ENCODE measurements around the gene DPP4.
A peak's percentile ranks its signal among the peaks of the same experiment; 100 is the strongest.

DPP4 gene

GRCh38 chr2:162016080-162016479 is 57.9 kb downstream of the DPP4 start:
- DNase-seq = no peak

GRCh38 chr2:162014751-162015150 is 59.3 kb downstream of the DPP4 start:
- no peak for DNase-seq

- no peak for DNase-seq
Observed at GRCh38 chr2:162013514-162014475, 60.2 kb downstream of the DPP4 start.

GRCh38 chr2:162012565-162013058 is 61.4 kb downstream of the DPP4 start:
- DNase-seq = no peak

- no peak for DNase-seq
Observed at GRCh38 chr2:162011706-162012564, 62.1 kb downstream of the DPP4 start.

GRCh38 chr2:162009543-162009942 is 64.5 kb downstream of the DPP4 start:
- no peak for DNase-seq

GRCh38 chr2:162007447-162008040 is 66.5 kb downstream of the DPP4 start:
- no peak for DNase-seq

- DNase-seq = no peak
Observed at GRCh38 chr2:162006337-162006736, 67.7 kb downstream of the DPP4 start.

- DNase-seq = no peak
Observed at GRCh38 chr2:162004031-162004430, 70.0 kb downstream of the DPP4 start.

- DNase-seq = peak; percentile 21
Observed at GRCh38 chr2:162002623-162003235, 71.3 kb downstream of the DPP4 start.

GRCh38 chr2:162000431-162000830 is 73.6 kb downstream of the DPP4 start:
- DNase-seq = no peak

GRCh38 chr2:161999321-161999720 is 74.7 kb downstream of the DPP4 start:
- DNase-seq = no peak

- no peak for DNase-seq
Observed at GRCh38 chr2:161998857-161999256, 75.2 kb downstream of the DPP4 start.

- no peak for DNase-seq
Observed at GRCh38 chr2:161997916-161998471, 76.0 kb downstream of the DPP4 start.

- DNase-seq = peak; percentile 78
Observed at GRCh38 chr2:161995553-161996016, 78.4 kb downstream of the DPP4 start.

GRCh38 chr2:161994761-161995520 is 79.1 kb downstream of the DPP4 start:
- peak; percentile 54 for DNase-seq

GRCh38 chr2:161992531-161992930 is 81.5 kb downstream of the DPP4 start:
- no peak for DNase-seq

- no peak for DNase-seq
Observed at GRCh38 chr2:161991991-161992390, 82.0 kb downstream of the DPP4 start.

GRCh38 chr2:161990741-161991140 is 83.3 kb downstream of the DPP4 start:
- DNase-seq = no peak

- no peak for DNase-seq
Observed at GRCh38 chr2:161990036-161990435, 84.0 kb downstream of the DPP4 start.

GRCh38 chr2:161988589-161988988 is 85.4 kb downstream of the DPP4 start:
- no peak for DNase-seq
